ENCODE data around the gene TECR.
"Not testable (repeated sequence)": the region's sequence is repeated elsewhere in the genome, so short reads cannot be mapped to it uniquely, and the experiment has no call there.

The TECR gene, protein sequence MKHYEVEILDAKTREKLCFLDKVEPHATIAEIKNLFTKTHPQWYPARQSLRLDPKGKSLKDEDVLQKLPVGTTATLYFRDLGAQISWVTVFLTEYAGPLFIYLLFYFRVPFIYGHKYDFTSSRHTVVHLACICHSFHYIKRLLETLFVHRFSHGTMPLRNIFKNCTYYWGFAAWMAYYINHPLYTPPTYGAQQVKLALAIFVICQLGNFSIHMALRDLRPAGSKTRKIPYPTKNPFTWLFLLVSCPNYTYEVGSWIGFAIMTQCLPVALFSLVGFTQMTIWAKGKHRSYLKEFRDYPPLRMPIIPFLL

DNA sequence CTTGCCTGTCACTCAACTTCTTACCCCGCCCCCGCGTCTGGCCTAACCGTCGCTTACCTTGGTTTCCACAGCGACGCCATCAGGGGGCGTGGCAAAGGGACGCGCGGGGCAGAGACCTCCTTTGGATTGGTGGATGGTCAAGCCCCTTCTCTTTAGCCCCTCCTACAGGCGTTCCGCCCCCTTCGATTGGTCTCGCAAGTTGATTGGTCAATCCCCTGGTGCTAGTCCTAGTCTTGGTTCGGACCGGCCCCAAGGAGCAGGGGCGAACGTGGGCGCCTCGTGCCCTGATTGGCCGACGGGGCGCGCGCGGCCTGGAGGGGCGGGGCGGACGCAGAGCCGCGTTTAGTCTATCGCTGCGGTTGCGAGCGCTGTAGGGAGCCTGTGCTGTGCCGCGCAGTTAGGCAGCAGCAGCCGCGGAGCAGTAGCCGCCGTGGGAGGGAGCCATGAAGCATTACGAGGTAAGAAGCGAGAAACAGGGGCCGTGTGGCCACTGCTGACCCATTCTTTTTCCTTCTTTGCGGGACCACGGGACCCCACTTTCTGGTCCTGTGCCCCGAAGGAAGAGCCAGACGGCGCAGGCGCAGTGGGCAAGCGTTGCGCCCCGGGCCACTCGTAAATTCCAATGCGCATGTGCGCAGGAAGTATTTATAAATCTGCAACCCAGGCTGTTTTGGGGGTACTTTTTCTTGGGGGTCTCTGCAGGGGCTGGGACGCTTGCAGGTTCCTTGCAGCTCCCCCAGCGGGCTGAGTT, at the start of gene TECR:
Gene TECR (plus strand): TSS at position 341 of the 751 bp plus-strand sequence. CDS start 103 bp downstream, at position 444.
- peak; percentile 92 for DNase-seq (ENCODE audit: low spot score)

DNA sequence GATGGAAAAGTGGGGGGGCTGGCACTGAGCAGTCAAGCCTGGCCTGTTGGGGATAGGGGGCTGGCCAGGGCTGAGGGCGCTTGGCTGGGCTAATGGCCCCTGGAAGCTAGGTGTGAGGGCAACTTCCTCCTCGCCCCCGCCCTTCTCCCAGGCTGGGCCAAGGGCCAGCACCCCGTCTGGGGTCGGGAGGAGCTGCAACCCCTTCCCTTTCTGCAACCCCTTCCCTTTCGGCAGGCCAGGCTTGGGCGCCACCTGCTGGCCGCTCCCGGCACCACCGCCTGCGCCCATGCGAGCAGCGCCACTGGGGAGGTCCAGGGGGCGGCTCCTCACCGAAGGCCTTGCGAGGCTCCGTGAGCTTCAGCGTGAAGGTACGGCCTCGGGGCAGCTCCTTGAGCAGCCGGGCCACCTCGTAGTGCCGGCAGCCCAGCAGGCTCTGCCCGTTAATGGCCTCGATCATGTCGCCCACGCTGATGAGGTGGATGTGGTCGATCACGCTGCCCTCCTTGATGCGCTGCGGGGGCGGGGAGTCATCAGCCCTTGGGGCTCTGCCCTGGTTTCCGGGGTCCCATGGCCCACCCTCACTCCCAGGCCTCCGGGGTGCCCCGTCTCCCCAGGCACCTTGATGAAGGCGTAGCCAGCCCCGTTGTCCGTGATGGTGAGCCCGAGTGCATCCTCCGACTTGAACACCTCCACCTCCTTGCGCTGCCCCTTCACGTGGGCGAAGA, 49.3 kb upstream of the TECR start:
- peak; percentile 86 for DNase-seq (ENCODE audit: low spot score)

DNA sequence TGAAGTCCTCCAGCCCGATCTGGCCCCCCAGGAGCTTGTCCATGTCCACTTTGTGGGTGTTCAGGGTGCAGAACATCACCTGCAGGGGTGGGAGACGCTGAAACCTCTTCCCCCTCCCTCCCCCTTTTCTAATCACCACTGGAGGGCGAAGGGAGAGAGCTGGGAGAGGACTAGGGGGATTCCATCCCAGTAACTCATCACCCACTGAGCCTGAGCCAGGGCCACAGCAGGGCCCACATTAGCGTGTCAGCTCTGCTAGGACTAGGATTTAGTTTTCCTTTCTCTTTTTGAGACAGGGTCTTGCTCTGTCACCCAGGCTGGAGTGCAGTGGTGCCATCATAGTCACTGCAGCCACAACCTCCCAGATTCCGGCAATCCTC, 48.7 kb upstream of the TECR start:
- peak; percentile 25 for DNase-seq (ENCODE audit: low spot score)

DNA sequence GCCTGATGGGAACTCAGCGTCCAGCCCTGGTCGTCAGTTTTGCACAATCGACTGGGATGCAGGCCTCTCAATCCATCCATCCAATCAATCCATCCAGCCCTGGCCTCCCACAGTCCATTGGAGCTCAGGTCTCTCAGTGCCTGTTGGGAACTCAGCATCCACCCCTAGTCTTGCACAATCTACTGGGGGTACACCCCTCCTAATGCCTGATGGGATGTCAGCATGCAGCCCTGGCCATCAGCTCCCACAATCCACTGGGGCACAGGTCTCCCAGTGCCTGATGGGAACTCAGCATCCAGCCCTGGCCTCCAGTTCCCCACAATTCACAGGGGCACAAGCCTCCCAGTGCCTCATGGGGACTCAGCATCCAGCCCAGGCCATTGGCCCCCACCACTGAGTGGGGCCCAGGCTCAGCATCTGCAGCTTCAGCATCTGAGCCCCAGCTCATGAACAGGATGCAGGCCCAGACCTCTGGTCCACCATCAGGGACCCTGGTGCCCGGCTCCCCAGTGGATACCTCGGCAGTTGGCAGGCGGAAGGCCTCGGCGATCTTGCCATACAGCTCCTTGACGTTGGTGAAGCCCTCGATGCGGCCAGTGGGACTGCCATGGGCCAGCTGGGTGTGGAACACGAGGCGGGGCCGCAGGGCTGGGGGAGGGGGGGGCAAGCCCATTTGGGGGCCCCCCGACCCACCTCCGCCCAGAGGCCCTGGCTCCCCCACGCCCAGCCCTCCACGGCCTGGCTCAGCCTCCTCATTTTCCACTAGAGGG, 47.0 kb upstream of the TECR start:
- DNase-seq (ENCODE audit: low spot score): no peak

DNA sequence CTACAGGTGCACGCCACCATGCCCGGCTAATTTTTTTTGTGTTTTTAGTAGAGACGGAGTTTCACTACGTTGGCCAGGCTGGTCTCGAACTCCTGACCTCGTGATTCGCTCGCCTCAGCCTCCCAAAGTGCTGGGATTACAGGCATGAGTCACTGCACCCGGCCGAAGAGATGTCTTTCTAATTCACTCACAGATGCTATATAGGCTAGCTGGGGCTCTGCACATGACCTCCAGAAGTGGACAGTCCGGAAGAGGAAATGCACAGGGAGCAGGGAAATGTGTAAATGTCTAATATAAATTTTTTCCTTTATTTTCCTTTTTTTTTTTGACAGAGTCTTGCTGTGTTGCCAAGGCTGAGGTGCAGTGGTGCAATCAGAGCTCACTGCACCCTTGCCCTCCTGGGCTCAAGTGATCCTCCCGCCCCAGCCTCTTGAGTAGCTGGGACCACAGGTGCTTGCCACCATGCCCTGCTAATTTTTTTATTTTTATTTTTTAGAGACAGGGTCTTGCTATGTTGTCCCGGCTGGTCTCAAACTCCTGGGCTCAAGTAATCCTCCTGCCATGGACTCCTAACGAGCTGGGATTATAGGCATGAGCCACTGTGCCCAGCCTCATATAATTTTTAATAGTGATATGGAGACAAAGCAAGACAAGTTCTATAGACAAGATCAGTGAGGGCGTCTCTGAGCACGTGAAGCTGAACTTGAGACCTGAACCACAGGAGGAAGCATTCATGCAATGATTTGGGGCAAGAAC, 41.8 kb upstream of the TECR start:
- no peak for DNase-seq (ENCODE audit: low spot score)

GRCh38 chr19:14492756-14493337, 36.5 kb upstream of the TECR start:
- DNase-seq (ENCODE audit: low spot score): no peak

- DNase-seq (ENCODE audit: low spot score): no peak
Measured at GRCh38 chr19:14494411-14494810, 35.0 kb upstream of the TECR start.

GRCh38 chr19:14494910-14495671, 34.3 kb upstream of the TECR start:
- no peak for DNase-seq (ENCODE audit: low spot score)

GRCh38 chr19:14495672-14496028, 33.7 kb upstream of the TECR start:
- DNase-seq (ENCODE audit: low spot score): peak; percentile 52

DNA sequence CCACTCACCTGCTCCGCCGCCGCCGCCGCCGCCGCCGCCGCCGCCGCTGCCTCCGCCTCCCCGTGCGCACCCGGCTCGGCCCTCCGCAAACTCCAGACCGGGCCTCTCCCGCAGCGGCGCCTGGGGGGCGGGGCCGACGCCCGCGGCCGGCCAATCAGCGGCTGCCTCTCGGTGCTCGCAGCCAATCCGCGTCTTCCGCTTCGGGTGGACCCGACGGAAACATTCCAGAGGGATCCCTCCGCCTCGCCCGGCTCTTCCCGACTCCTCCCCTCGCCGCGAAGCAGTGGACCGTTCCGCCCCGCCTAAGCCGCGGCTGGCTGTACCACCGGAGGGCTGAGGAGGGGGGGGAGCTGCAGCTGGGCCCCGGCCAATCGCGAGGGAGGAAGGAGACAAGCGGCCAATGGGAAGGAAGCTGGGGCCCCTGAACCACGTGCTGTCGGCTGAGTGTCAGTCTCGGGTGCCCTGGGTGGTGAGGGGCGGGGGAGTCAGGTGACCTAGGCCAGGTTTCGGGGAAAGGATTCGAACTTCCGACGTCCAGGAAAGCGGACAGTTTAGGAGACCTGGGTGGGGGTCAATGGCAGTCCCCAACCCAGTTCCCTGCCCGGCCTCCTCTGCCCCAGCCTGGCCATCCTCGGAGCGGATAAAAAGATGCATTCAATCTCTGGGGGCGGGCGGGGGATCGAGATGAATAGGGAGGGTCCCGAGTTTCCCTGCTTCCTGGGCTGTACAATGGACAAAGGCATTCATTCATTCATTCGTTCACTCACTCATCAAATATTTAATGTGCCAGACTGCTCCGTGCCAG, 33.2 kb upstream of the TECR start, which contains the start of gene GIPC1:
Gene GIPC1 (minus strand): TSS at position 99 of the 805 bp plus-strand sequence. CDS start 13,151 bp downstream, outside the sequence.
- DNase-seq (ENCODE audit: low spot score): peak; percentile 99

- DNase-seq (ENCODE audit: low spot score): no peak
Measured at GRCh38 chr19:14496834-14497227, 32.6 kb upstream of the TECR start.

DNA sequence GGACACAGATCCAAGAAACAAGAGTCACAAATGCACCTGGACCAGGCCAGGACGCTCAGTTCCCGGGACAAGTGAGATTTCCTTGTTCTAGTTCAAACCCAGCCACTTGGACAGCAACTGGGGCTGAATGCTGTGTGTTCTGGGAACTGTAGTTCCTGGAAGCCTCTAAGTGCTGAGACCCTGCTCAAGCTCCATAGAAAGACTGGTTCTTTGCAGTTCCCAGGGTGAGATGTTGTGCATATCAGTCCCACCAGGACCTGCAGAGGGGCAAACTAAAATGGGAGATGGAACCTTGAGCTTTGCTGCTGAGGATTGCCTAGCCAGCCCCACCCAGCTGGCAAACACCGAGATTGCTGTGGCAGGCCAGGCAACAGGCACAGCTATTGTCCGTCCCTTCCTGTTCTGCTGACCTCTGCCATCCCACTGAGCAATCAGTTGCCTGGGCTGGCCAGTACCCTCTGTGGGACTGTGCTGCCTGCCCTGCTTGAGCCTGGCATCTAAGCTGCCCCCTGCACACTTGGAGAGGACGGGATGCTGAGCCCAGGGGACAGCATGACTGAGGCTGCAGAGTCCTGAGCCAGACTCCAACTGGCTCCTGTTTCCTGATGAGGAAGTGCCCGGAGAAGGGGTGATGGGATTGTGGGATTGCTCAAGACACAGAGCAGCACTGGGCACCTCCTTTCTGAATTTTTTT, 32.0 kb upstream of the TECR start:
- no peak for DNase-seq (ENCODE audit: low spot score)

- DNase-seq (ENCODE audit: low spot score): peak; percentile 57
Measured at GRCh38 chr19:14502334-14503092, 26.9 kb upstream of the TECR start.

GRCh38 chr19:14503285-14503684, 26.1 kb upstream of the TECR start:
- DNase-seq (ENCODE audit: low spot score): no peak

GRCh38 chr19:14504575-14504974, 24.8 kb upstream of the TECR start:
- DNase-seq (ENCODE audit: low spot score): not testable (repeated sequence)

GRCh38 chr19:14505488-14506239, 23.7 kb upstream of the TECR start:
- peak; percentile 67 for DNase-seq (ENCODE audit: low spot score)

All from HuH-7.5 (cell line).